DOHH2 (cell line): ENCODE data around the gene SMYD2.

Experiments
- H3F3A ChIP-seq: fragments of 200-600 bp; sonication (generic), shearing (Covaris generic); 2 replicates; pipeline ENCODE4 v1.6.0; 2016; ENCODE audit warnings: antibody characterized with exemption, mild to moderate bottlenecking; ENCODE audit not compliant: control insufficient read depth, insufficient read depth
- H3K27ac ChIP-seq: fragments of 200-600 bp; sonication (generic); 2 replicates; pipeline ENCODE4 v1.5.1; 2014; ENCODE audit warnings: low read depth, mild to moderate bottlenecking, low read length, moderate library complexity
- H3K27me3 ChIP-seq: fragments of 200-600 bp; sonication (generic); 2 replicates; pipeline ENCODE4 v1.6.1; 2014; ENCODE audit warnings: mild to moderate bottlenecking, low read length, mixed read lengths; ENCODE audit not compliant: control insufficient read depth
- H3K36me3 ChIP-seq: fragments of 200-600 bp; sonication (generic); 2 replicates; pipeline ENCODE4 v1.6.1; 2014; ENCODE audit warnings: mild to moderate bottlenecking, low read length, moderate library complexity, mixed read lengths; ENCODE audit not compliant: control insufficient read depth
- H3K4me1 ChIP-seq: fragments of 200-600 bp; sonication (generic); 2 replicates; pipeline ENCODE4 v1.6.1; 2014; ENCODE audit warnings: mild to moderate bottlenecking, low read length, mixed read lengths; ENCODE audit not compliant: control insufficient read depth
- H3K4me2 ChIP-seq: fragments of 200-600 bp; sonication (generic); 2 replicates; pipeline ENCODE4 v1.6.0; 2014; ENCODE audit warnings: mild to moderate bottlenecking, low read length, moderate library complexity
- H3K4me3 ChIP-seq: fragments of 200-600 bp; sonication (generic); 2 replicates; pipeline ENCODE4 v1.5.1; 2014; ENCODE audit warnings: mild to moderate bottlenecking, low read length, mixed read lengths
- H3K79me2 ChIP-seq: fragments of 200-600 bp; sonication (generic); 2 replicates; pipeline ENCODE4 v1.6.1; 2014; ENCODE audit warnings: mild to moderate bottlenecking, low read length, mixed read lengths; ENCODE audit not compliant: control insufficient read depth
- H3K9me2 ChIP-seq: fragments of 200-600 bp; sonication (generic); replicated peaks from 2 replicates; pipeline ENCODE4 v1.6.1; 2014; ENCODE audit warnings: mild to moderate bottlenecking, low read length, mixed read lengths; ENCODE audit not compliant: control insufficient read depth
- H3K9me3 ChIP-seq: fragments of 200-600 bp; sonication (generic); 2 replicates; pipeline ENCODE4 v1.6.1; 2014; ENCODE audit warnings: antibody characterized with exemption, low read length, mixed read lengths; ENCODE audit not compliant: control insufficient read depth, insufficient read depth
- H4K20me1 ChIP-seq: fragments of 200-600 bp; sonication (generic); 2 replicates; pipeline ENCODE4 v1.6.0; 2014; ENCODE audit warnings: low read depth, mild to moderate bottlenecking, antibody characterized with exemption, low read length, moderate library complexity; ENCODE audit not compliant: control insufficient read depth, insufficient read depth
- CTCF ChIP-seq: fragments of 200-600 bp; sonication (generic); IDR thresholded peaks from one replicate; pipeline ENCODE4 v1.5.1; 2014; ENCODE audit warnings: antibody characterized with exemption, mild to moderate bottlenecking, low read depth, low read length; ENCODE audit not compliant: poor library complexity, severe bottlenecking
- EZH2phosphoT487 ChIP-seq: fragments of 200-600 bp; sonication (generic); IDR thresholded peaks from 2 replicates; pipeline ENCODE4 v1.6.1; 2017; ENCODE audit warnings: borderline replicate concordance, mild to moderate bottlenecking, antibody characterized with exemption, low read length, moderate library complexity, mixed read lengths

The SMYD2 gene

GRCh38 chr1:214281720-214282629 lies 1.0 kb downstream of the SMYD2 start:
- no peaks in the 10 kb centered on the region for H3K27me3 ChIP-seq
- no peaks in the 10 kb centered on the region for H3K36me3 ChIP-seq
- H4K20me1 ChIP-seq: no peaks in the 10 kb centered on the region
- H3F3A ChIP-seq: peaks cover 5% of the 10 kb centered on the region; the same call in 1 of the 2 replicates
- peak overlapping the region; percentile 83 for H3K4me3 ChIP-seq
- TF ChIP-seq CTCF (no peak), EZH2phosphoT487 (no peak)
- H3K79me2 ChIP-seq: peaks cover 44% of the 10 kb centered on the region
- H3K4me1 ChIP-seq: peaks cover 26% of the 10 kb centered on the region
- peak overlapping the region; percentile 3; the same call in 1 of the 2 replicates for H3K27ac ChIP-seq
- H3K9me3 ChIP-seq: no peaks in the 10 kb centered on the region
- H3K4me2 ChIP-seq: peak overlapping the region; percentile 96
- no peaks in the 10 kb centered on the region for H3K9me2 ChIP-seq

GRCh38 chr1:214282630-214283242 lies 1.8 kb downstream of the SMYD2 start:
- Histone ChIP-seq H3K27me3 (no peaks in the 10 kb centered on the region), H3K9me3 (no peaks in the 10 kb centered on the region), H4K20me1 (no peaks in the 10 kb centered on the region), H3K27ac (no peak overlapping the region), H3K36me3 (no peaks in the 10 kb centered on the region), H3F3A (peaks cover 5% of the 10 kb centered on the region; the same call in 1 of the 2 replicates), H3K79me2 (peaks cover 44% of the 10 kb centered on the region), H3K4me3 (peak overlapping the region; percentile 83), H3K4me1 (peaks cover 26% of the 10 kb centered on the region), H3K9me2 (no peaks in the 10 kb centered on the region), H3K4me2 (peak overlapping the region; percentile 96)
- TF ChIP-seq CTCF: no peak
- TF ChIP-seq EZH2phosphoT487: no peak

- H3K4me1 ChIP-seq: peaks cover 16% of the 10 kb centered on the region
- H3K9me2 ChIP-seq: no peaks in the 10 kb centered on the region
- no peak overlapping the region for H3K27ac ChIP-seq
- no peaks in the 10 kb centered on the region for H3K36me3 ChIP-seq
- no peak for TF ChIP-seq EZH2phosphoT487
- H4K20me1 ChIP-seq: no peaks in the 10 kb centered on the region
- peaks cover 47% of the 10 kb centered on the region for H3K79me2 ChIP-seq
- H3F3A ChIP-seq: no peaks in the 10 kb centered on the region
- H3K4me2 ChIP-seq: no peak overlapping the region
- no peak overlapping the region for H3K4me3 ChIP-seq
- no peaks in the 10 kb centered on the region for H3K9me3 ChIP-seq
- no peaks in the 10 kb centered on the region for H3K27me3 ChIP-seq
These were observed 4.9 kb downstream of the SMYD2 start for GRCh38 chr1:214285610-214286440.
